NT2/D1 (cell line): ENCODE data around the gene GAS7.

Experiments
- DNase-seq: peaks from one replicate; pipeline ENCODE4 v3.0.0-alpha.2; 2011; ENCODE audit warnings: low read depth, low spot score
- H3K27me3 ChIP-seq: 2 replicates; pipeline ENCODE4 v1.6.0; 2011; ENCODE audit warnings: mild to moderate bottlenecking; ENCODE audit not compliant: insufficient read length, insufficient read depth
- H3K36me3 ChIP-seq: 2 replicates; pipeline ENCODE4 v1.6.1; 2011; ENCODE audit warnings: mild to moderate bottlenecking, low read length, mixed read lengths; ENCODE audit not compliant: insufficient read depth, insufficient read length
- H3K4me1 ChIP-seq: 2 replicates; pipeline ENCODE4 v1.5.1; 2011; ENCODE audit not compliant: insufficient read depth, insufficient read length
- H3K4me3 ChIP-seq: 2 replicates; pipeline ENCODE4 v1.5.1; 2011; ENCODE audit warnings: low read depth; ENCODE audit not compliant: insufficient read length
- H3K9ac ChIP-seq: 2 replicates; pipeline ENCODE4 v1.6.0; 2011; ENCODE audit warnings: low read depth; ENCODE audit not compliant: insufficient read length
- H3K9me3 ChIP-seq: 2 replicates; pipeline ENCODE4 v1.5.1; 2011; ENCODE audit warnings: mild to moderate bottlenecking, low read length; ENCODE audit not compliant: insufficient read depth
- SUZ12 ChIP-seq: IDR thresholded peaks from 2 replicates; pipeline ENCODE4 v1.6.1; 2011; ENCODE audit not compliant: insufficient read length, insufficient read depth; ENCODE audit errors: extremely low read depth
- YY1 ChIP-seq: IDR thresholded peaks from 2 replicates; pipeline ENCODE4 v1.6.1; 2011; ENCODE audit not compliant: insufficient read length, insufficient read depth
- ZNF274 ChIP-seq: IDR thresholded peaks from 2 replicates; pipeline ENCODE4 v1.6.1; 2011; ENCODE audit warnings: mild to moderate bottlenecking, low read depth, low read length

GAS7 gene

DNA sequence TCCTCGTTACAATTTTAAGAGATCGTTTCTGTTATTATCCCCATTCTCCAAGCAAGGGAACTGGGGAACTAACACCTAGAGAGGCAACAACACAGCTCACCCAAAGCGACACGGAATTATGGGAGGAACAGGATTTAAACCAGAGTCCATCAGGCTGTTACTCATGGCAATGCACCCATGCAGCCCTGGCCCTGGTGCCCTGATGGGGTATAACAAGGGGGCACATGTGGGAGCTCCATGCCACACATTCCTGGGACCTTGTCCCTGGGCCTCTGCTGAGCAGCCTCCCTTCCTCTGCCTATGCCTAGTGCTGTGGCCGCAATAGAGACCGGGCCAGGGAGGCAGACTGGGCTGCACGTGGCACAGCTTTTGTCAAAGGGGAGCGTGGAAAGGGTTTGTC is 280.1 kb downstream of the GAS7 start:
- Histone ChIP-seq H3K9me3 (no peaks in the 10 kb centered on the region), H3K36me3 (peaks cover 39% of the 10 kb centered on the region), H3K27me3 (no peaks in the 10 kb centered on the region), H3K4me3 (no peak overlapping the region), H3K9ac (no peak overlapping the region), H3K4me1 (no peaks in the 10 kb centered on the region)
- TF ChIP-seq YY1 (no peak), ZNF274 (no peak), SUZ12 (no peak)
- no peak for DNase-seq

DNA sequence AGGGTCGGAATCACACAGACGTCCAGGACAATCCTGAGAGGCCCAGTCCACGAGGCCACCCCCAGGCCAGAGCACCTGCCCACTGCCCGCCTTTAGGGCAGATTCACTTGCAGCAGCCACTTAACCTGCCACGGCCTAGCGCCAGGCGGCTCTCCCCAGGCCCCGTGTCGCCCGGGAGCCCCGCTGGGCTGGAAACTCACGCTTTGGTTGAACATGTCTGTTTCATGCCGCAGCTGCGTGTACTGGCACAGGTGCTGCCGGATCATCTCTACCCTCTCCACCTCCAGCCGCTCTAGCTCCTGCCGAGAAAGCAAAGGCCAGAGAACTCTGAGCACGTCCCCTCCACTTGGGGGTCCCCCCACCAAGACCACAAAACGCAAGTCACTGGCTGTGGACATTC is 280.6 kb downstream of the GAS7 start:
- peaks cover 41% of the 10 kb centered on the region for H3K36me3 ChIP-seq
- H3K4me1 ChIP-seq = no peaks in the 10 kb centered on the region

DNA sequence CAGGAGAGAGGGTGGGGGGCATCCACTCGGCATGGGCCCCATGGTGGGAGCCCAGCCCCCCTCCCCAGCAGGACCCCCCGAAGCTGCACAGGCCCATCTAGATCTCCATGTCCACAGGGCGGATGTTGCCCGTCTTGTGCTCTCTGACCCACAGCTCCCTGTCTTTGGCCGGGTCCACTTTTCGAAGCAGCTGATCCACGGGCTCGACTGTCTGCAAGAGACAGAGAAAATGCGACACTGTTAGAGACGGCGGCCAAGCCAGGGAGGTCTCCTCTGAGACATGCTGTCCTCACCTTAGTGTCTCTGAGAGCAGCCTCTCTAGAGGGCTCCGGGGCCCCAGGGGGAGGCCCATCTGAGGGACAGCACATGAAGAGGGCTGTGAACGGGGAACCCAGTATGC is 281.3 kb downstream of the GAS7 start:
- Histone ChIP-seq H3K27me3 (no peaks in the 10 kb centered on the region), H3K9ac (no peak overlapping the region)
- TF ChIP-seq YY1 (no peak), SUZ12 (no peak), ZNF274 (no peak)

More for the DNA sequence above, 280.6 kb downstream of the GAS7 start:
- TF ChIP-seq ZNF274 (no peak), SUZ12 (no peak), YY1 (no peak)
- H3K9me3 ChIP-seq = no peaks in the 10 kb centered on the region
- DNase-seq = no peak
- no peaks in the 10 kb centered on the region for H3K27me3 ChIP-seq
- H3K4me3 ChIP-seq = no peak overlapping the region
- no peak overlapping the region for H3K9ac ChIP-seq

DNA sequence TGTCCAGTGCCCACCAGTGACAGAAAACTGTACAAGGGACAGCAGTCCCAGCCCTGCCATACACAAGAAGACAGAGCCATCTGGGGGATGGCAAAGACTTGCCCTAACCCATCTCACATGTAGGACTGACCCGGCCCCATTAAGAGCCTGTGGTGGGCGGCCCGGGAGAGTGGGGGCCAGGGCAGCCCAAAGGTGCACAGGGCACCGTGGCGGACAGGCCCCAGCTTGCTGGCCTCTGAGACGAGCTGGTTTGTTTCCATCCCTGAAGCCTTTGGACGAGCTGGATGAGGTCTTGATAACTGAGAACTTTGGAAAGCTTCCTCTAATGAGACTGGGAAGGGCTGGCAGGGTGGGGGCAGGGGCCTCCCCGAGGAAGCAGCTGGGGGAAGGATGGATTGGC is 282.3 kb downstream of the GAS7 start:
- Histone ChIP-seq H3K9ac (no peak overlapping the region), H3K9me3 (no peaks in the 10 kb centered on the region), H3K27me3 (no peaks in the 10 kb centered on the region), H3K4me1 (peaks cover 3% of the 10 kb centered on the region), H3K4me3 (no peak overlapping the region), H3K36me3 (peaks cover 41% of the 10 kb centered on the region)
- DNase-seq = no peak
- TF ChIP-seq YY1 (no peak), ZNF274 (no peak), SUZ12 (no peak)

More for the DNA sequence above, 281.3 kb downstream of the GAS7 start:
- Histone ChIP-seq H3K9me3 (no peaks in the 10 kb centered on the region), H3K4me1 (no peaks in the 10 kb centered on the region), H3K4me3 (no peak overlapping the region), H3K36me3 (peaks cover 41% of the 10 kb centered on the region)
- no peak for DNase-seq

DNA sequence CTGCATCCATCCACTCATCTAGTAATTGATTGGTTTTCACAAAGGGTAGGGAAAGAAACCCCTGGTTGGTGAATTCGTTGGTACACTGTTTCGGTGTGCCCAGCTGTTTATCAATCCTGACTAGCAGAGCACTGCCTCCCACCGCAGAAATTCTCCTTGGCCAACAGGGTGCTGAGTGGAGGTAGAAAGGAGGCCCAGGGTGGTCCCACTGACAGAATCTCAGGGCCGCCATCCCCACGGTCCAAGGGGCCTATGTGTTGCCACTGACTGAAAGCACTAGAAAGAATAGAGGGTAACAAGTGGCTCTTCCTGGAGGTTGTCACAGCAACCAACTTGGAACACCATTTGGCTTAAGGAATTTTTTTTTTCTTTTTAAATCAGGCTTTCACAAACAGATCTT is 284.9 kb downstream of the GAS7 start:
- H3K9ac ChIP-seq = no peak overlapping the region
- TF ChIP-seq YY1 (no peak), ZNF274 (no peak), SUZ12 (no peak)
- no peaks in the 10 kb centered on the region for H3K27me3 ChIP-seq
- DNase-seq = no peak
- peaks cover 29% of the 10 kb centered on the region for H3K36me3 ChIP-seq
- peaks cover 6% of the 10 kb centered on the region for H3K4me1 ChIP-seq
- H3K4me3 ChIP-seq = no peak overlapping the region
- H3K9me3 ChIP-seq = no peaks in the 10 kb centered on the region

DNA sequence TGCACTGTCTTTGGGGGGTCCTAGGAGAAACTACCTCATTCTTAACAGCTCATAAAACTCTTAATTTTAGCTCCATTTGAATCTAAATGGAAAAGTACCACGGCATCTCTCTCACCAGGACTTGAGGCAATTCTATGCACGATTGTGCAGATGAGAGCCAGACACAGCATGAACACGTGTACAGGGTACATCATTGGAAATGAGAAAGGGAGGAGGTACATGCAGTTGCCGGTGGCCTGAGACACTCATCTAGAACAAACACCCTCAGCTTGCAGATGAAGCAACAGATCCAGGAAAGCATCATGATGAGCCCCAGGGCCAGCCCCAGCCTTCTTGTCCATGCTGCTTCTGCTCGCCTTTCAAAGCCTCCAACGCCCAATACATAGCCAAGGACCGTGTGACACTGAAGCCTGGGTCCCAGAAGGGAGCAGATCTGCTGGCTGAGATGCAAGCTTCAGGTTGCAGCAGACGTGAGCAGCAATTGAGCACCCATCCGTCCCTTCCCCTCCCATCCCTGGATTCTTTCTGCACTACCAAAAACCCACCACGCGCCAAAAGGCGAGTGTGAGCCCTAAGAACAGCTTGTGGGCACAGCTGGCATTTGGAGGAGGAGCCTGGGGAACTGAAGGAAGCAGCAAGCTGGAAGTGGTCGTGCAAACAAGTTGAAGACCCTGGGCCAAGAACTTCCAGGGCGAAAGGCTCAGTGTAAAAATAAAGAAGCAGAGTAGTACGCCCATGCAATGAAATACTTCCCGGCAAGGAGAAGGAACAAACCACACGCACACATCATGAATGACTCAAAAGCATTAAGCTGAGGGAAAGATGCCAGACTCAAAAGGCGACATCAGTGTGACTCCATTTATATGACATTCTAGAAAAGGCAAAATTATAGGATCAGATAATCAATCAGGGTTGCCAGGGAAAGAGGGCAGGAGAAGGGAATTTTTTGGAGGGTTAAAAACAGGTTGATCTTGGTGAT is 286.0 kb downstream of the GAS7 start:
- Histone ChIP-seq H3K4me1 (peaks cover 7% of the 10 kb centered on the region), H3K9me3 (no peaks in the 10 kb centered on the region), H3K9ac (no peak overlapping the region), H3K27me3 (no peaks in the 10 kb centered on the region), H3K36me3 (peaks cover 26% of the 10 kb centered on the region), H3K4me3 (no peak overlapping the region)
- no peak for DNase-seq
- TF ChIP-seq YY1 (no peak), SUZ12 (no peak), ZNF274 (no peak)

DNA sequence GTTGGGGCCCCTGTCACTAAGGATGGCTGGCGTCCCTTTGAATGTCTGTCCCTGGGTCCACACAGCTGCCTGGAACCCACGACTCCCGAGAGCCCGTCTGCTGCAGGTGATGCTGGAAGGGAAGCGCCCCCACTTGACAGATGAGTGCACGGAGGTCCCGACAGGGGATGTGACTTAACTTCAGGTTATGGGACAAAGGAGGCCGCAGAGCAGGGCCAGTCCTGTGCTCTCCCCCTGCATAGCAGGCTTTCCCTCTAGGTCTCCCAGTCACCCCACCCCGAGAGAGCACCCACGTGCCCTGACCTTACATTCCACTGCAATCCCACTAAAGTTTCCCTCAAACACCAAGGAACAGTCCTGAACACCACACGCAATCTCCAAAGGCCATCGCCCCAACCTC is 287.3 kb downstream of the GAS7 start:
- Histone ChIP-seq H3K36me3 (peaks cover 14% of the 10 kb centered on the region), H3K9ac (no peak overlapping the region), H3K9me3 (no peaks in the 10 kb centered on the region), H3K4me3 (no peak overlapping the region), H3K27me3 (no peaks in the 10 kb centered on the region), H3K4me1 (peaks cover 7% of the 10 kb centered on the region)
- no peak for DNase-seq
- TF ChIP-seq SUZ12 (no peak), ZNF274 (no peak), YY1 (no peak)
